HG02943 (cell line): ENCODE results near the gene LYSET.
"Not testable (repeated sequence)": the region's sequence is repeated elsewhere in the genome, so short reads cannot be mapped to it uniquely, and the experiment has no call there.

Source experiments
- ATAC-seq: cut with Tn5 transposase; IDR thresholded peaks from one replicate; pipeline ENCODE4 v1.9.1; 2021; ENCODE audit warnings: mild to moderate bottlenecking, low read depth, moderate library complexity; ENCODE audit not compliant: unreplicated experiment

LYSET gene

DNA sequence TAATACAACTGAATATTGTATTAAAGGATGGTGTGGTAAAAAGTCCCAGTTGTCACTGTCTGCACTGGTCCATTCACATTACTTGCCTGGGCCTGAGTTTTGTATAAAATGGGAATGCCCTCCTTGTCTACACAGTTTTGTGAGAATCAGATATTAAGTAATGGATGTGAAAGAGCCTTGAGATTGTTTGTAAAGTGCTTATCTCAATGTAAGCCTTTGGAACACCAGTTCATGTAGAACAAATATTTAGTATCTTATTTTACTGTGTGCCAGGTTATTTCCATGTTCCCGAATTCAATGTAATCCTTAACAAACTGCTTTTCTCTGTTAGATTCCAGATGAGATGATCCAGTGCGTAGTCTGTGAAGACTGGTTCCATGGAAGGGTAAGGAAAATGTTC is 29.5 kb downstream of the LYSET start:
- ATAC-seq = no peak

DNA sequence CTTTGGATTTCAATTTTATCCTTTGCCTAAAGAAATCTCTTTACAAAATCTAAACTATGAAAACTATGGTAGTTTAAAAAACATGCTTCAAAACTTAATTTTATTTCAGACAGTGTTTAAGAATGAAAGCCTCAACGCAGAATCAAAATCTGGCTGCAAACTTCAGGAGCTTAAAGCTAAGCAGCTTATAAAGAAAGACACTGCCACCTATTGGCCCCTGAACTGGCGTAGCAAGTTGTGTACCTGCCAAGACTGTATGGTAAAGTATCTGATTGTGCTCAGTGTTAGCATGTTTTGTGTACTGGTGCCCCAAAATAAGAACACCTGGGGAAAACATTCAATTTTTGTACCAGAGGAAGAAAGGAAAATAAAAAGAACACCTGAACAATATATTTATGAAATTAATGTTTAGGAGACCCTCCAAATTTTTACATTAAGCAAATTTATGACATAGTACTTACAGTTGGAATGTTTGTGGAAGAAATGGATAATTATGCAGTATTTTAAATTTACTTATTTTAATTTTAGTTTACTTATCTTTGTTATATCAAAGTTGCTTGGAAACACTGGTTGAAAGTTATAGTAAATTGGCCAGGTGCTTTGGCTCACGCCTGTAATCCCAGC is 34.1 kb downstream of the LYSET start:
- ATAC-seq = no peak

DNA sequence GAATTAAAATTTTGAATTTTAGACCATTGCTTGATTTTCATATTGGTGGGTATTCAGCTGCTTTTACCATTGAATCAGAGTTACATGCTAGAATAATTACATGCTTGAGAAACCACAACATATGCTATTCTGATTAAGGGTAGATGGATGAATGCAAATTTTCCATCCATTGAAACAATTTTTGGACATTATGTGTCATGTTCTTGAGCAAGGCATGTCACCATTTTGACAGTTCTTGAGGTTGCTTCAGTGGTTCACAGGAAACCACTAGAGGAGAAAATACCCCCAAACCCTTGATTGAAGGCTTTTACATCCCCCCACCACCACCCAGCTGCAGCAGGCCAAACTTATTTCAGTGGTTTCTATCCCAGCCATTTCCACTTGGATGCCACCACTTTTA is 35.4 kb downstream of the LYSET start:
- no peak for ATAC-seq

DNA sequence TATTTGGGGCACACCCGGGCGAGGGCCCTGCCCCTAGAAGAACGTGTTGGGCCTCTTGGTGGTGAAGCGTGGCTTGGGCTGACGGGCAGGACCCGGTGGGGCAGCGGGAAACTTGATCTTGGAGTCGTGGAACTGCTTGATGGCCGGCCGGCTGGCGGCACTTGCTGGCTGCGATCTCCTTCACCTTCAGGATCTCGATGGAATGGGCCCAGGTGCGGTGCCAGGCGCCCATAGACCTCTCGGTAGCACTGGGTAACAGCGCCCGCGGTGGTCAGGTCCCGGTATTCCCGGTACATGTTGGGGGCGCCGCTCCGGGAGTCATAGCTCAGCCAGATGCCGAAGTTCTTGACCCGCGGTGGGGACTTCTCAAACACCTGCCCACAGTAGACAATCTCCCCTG is 38.4 kb downstream of the LYSET start:
- ATAC-seq = no peak

DNA sequence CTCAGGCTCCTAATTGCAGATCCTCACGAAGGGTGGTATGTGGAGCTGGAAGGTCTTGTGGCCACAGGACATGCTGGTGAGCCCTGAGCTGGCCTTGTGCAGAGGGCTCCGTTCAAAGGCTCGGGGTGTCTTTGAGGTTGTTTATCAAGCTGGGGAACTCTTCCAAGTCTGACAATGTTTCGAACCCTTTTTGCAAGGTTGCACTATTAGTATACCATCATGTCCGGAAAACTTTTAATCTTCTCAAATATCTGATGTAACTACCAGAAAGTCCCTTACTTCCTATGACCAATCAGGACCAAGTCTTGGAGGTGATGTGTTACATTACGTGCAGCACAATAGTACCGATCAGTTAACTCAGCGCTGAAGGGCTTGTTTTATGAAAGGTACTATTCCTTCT is 43.4 kb downstream of the LYSET start:
- ATAC-seq = no peak

DNA sequence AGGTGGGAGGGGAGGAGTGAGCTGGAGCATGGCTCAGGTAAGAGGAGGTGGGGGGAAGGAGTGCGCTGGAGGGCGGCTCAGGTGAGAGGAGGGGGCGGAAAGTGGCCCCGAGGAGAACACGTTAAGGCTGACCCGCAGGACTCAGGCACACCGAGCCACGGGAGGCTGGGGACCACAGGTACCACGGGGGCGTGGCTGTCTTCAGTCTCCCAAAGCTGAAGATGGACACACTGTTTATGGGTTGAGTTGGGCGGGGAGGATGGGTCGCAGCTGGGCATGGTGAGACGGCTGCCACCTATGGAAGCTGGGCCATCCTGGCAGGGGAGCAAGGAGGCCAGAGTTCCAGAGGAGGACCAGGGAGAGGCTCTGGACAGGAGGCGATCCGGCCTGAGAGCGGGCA is 45.4 kb downstream of the LYSET start:
- no peak for ATAC-seq

DNA sequence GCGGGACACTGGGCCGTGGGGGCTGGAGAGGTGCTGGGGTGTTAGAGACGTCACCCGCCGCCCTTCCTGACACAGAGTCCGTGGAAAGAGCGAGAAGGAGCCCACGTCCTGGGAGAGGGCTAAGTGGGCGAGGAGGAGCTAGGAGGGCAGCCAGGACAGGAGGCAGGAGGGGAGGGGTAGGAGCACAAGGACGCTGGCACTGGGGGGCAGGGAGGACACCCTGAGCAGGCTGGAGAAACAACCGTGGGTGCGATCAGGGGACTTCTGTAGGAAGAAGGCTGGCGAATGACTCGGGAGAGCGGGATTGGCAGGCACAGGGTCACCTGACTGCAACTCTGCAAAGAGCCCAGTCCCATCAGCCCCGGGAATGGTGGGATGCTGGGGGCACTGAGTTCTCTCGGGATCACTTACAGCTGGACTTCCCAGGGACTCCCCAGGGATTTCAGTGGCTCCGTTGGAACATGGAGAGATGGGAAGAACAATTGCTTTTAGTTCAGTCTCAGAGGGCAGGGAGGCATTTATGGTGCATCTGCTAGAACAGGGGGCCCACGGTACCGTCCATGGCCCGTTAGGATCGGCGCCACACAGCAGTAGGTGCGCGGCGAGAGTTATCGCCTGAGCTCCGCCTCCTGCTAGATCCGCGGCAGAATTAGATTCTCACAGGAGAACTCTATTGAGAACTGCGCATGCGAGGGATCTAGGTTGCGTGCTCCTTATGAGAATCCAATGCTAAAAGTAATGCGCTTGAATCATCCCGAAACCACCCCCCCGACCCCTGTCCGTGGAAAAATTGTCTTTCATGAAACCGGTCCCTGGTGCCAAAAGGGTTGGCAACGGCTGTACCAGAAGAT is 46.2 kb downstream of the LYSET start:
- ATAC-seq = no peak

DNA sequence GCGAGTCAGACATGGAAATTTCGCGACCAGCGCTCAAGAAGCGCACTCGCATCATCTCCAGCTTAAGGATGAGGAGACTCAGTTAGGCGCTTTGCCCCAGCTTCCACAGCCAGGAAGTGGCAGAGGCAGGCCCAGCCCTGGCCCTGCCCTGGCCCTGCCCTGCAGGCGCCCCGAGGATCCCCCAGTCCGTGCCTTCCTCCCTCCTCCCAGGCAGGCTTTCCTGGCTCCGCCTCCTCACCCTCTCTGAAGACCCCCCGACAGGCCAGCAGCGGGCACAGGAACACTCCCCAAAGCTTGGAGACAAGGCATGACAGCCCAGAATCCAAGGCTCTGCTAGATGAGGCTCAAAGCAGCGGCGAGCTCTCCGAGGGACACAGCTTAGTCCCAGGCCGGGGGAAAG is 47.0 kb downstream of the LYSET start:
- no peak for ATAC-seq

DNA sequence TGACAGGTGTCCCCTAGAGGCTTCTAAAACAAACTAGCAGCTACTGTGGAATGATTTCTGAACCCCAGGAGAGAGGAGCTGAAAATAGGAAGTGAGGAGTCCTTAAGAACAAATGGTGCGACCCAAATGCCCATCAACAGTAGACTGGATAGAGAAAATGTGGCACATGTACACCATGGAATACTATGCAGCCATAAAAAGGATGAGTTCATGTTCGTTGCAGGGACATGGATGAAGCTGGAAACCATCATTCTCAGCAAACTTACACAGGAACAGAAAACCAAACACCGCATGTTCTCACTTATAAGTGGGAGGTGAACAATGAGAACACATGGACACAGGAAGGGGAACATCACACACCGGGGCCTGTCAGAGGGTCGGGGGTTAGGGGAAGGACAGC is 48.0 kb downstream of the LYSET start:
- ATAC-seq = not testable (repeated sequence)

DNA sequence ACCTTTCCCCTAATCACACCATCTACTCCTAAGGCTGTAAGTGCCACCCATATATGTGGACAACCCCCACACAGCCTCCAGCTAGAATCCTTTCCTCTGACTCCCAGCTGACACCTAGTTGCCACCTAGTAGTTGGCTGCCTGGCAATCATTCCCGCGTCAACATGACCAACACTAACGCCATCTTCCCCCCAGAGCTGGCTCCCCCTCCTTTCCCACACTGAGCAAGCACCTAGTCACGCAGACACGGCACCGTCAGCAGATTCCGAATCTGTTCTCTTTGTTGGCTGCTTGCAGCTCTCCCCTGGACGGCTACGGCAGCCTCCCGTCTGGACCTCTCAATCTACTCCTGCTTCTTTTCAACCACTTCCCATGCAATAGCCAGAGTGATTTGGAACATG is 49.7 kb downstream of the LYSET start:
- no peak for ATAC-seq
